ENCODE data around the gene MT4.

Gene MT4

GRCh38 chr16:56605475-56605874 is 40.6 kb downstream of the MT4 start:
- DNase-seq (ENCODE audit: low read depth) = no peak

- DNase-seq (ENCODE audit: low read depth) = no peak
Observed at GRCh38 chr16:56606071-56606475, 41.2 kb downstream of the MT4 start.

- DNase-seq (ENCODE audit: low read depth) = no peak
Observed at GRCh38 chr16:56606476-56607108, 41.7 kb downstream of the MT4 start.

GRCh38 chr16:56607109-56607618 is 42.3 kb downstream of the MT4 start:
- DNase-seq (ENCODE audit: low read depth) = peak; percentile 97

- no peak for DNase-seq (ENCODE audit: low read depth)
Observed at GRCh38 chr16:56607675-56608042, 42.8 kb downstream of the MT4 start.

DNA sequence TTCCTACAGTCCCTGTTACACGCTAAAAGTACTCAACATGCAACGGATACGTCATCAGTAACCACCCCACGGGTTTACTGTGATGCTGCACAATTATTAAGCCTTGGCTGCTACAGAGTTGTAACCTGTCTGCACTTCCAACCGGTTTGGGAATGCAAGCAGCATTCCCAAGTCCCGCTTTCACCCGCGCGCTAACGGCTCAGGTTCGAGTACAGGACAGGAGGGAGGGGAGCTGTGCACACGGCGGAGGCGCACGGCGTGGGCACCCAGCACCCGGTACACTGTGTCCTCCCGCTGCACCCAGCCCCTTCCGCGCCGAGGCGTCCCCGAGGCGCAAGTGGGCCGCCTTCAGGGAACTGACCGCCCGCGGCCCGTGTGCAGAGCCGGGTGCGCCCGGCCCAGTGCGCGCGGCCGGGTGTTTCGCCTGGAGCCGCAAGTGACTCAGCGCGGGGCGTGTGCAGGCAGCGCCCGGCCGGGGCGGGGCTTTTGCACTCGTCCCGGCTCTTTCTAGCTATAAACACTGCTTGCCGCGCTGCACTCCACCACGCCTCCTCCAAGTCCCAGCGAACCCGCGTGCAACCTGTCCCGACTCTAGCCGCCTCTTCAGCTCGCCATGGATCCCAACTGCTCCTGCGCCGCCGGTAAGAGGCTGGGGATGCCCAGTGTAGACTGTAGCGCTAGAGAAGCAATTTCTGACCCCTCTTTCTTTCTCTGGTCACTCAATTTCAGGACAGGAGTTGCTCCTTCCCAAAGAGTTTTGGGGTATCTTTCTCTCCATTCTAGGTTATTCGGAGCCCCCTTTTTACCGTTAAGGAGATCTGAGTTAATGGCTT is 43.4 kb downstream of the MT4 start, which contains the start of gene MT2A:
MT2A (plus strand) TSS at position 542 of the 833 bp plus-strand sequence; CDS start at position 614, 72 bp downstream.
- no peak for DNase-seq (ENCODE audit: low read depth)

DNA sequence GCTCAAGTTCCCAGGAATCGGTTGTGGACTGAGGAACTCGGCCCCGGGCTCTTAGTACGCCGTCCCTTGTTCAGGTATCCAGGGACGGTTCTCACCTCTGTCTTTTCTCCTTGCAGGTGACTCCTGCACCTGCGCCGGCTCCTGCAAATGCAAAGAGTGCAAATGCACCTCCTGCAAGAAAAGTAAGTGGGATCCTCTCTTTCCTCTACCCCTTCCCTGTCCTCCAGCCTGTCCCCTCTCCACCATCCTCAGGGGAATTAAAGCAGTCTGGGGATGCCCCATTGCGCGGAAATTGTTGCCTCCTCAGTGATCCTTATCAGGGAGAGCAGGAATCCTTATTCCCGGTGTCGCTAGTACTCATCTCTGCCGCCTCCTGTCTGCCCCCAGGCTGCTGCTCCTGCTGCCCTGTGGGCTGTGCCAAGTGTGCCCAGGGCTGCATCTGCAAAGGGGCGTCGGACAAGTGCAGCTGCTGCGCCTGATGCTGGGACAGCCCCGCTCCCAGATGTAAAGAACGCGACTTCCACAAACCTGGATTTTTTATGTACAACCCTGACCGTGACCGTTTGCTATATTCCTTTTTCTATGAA is 44.1 kb downstream of the MT4 start:
- no peak for DNase-seq (ENCODE audit: low read depth)

- no peak for DNase-seq (ENCODE audit: low read depth)
Observed at GRCh38 chr16:56609463-56609921, 44.6 kb downstream of the MT4 start.

- DNase-seq (ENCODE audit: low read depth) = peak; percentile 96
Observed at GRCh38 chr16:56610017-56610608, 45.2 kb downstream of the MT4 start.

GRCh38 chr16:56610609-56611111 is 45.8 kb downstream of the MT4 start:
- no peak for DNase-seq (ENCODE audit: low read depth)

GRCh38 chr16:56611281-56611833 is 46.5 kb downstream of the MT4 start:
- no peak for DNase-seq (ENCODE audit: low read depth)

DNA sequence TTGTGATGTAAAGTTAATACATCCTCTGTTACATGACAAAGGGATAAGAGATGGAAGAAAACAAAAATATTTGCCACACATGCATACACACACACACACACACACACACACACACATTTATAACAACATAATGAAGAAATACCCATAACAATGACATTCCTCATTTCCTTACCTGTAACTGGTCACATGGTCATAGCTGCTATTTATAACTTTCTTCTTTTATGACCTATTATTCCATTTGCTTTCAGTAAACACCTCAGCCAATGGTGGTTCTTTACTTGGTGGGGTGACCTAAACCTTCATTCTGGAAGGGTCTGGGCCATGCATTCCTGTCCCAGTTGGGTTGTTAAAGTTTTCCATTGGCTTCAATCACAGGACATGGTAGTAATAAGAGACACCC is 48.8 kb downstream of the MT4 start:
- no peak for DNase-seq (ENCODE audit: low read depth)

DNA sequence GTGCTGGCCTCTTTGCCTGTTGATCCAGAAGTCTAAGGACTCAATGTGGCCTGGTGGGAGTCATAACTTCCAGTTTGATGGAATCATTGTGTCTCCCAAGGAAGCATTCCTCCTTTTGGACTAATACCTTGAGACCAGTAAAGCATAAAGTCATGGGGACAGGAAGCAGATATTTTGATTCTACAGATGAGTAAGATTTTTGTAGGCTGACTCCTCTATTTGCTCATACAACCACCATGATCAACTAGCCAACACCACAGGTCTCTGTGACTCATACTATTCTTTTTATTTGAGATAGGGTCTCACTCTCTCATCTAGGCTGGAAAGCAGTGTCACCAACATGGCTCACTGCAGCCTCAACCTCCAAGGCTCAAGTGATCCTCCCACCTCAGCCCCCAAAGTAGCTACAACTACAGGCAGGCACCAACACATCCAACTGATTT is 49.7 kb downstream of the MT4 start:
- no peak for DNase-seq (ENCODE audit: low read depth)

DNA sequence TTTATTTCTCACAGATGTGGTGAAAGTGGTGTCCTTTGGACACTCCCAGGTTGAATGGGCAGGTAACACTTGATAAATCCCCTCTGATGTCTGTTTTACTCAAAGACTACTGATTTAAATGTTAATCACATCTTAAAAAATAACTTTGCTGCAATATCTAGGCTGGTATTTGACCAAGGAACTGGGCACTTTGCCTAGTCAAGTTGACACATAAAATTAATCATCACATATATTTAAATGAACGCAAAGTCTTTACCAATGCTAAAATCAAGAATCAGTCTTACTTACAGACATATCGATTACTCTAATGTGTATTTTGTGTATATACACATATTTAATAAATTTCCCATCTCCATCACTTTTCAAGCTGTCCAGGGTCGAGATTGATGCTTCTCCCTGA is 50.5 kb downstream of the MT4 start:
- no peak for DNase-seq (ENCODE audit: low read depth)

DNA sequence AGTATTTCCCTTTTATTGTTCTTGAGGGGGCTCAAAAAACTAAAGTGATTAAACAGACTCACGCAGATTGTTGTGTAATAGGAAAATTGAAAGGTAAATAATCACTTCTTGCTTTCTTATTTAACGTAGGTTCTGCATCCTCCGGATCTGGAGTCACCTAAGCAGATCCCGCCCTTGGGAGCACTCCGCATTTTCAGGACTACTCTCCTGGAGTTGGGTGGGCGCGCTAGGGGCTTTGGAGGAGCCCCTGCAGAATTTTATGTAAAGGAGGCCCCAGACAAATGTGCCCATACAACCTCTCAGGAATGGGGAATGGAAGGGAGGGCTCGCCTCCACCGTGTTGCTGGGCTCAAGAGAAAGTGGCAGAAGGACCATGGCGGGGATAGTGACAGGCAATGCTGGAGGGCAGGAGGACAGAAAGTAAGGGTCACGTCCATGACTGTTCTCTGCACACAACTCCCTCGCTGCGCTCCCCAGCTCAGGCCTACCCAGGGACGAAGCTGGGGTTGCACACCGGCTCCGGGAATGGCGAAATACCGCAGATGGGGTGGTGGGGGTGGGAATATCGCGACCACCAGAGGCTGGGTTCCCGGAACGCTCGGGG is 51.8 kb downstream of the MT4 start:
- DNase-seq (ENCODE audit: low read depth) = no peak

DNA sequence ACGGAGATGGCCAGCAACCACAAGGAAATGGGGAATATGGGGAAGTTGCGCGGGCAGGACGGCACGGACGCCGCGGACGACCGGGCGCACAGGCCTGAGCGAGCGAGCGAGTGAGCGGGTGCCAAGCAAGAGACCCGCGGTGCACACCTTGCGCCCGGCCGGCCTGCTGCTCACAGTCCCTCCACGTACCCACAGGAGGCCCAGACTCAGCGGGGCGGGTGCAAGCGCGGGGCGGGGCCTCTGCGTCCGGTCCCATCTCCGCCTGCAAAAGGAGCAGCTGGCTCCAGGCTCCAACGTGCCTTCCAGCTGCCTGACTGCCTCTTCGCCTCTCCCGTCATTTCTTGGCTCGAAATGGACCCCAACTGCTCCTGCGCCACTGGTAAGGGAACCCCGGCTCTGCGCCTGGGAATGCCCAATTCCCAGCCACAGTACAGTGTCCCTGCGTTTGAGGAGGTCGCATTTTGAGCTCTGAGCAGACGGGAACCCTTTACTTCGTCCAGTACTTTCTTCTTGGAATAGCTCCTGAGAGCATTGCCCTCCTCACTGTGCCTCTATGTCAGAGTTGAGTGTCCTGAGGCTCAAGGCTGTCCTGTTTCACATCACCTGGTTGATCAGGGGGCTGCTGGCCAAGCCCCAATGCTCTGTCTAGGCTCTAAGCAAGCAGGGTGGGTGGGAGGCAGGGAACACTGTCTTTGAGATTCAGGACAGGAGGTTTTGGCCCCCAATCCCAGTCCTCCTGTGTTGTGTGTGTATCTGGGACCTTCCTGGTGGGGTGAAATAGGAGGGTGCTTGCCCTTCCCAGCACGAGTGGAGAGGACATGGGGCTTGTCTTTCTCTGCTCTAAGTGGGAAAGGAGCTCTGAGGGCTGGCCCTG is 52.6 kb downstream of the MT4 start:
- no peak for DNase-seq (ENCODE audit: low read depth)

DNA sequence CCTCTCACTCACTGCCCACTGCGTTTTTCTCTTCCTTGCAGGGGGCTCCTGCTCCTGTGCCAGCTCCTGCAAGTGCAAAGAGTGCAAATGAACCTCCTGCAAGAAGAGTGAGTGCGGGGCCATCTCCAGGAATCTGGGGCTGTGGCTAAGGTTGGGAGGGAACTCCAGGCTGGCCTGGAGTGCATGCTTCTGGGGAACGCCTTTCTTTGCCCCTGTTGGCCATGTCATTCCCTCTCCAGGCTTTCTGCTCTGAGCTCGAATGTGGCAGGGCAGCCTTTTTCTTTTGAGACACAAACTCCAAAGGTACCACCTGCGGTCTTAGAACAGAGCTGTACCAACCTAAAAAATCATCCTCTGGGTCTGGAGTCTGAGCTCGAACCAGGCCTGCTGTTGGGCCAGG is 53.3 kb downstream of the MT4 start:
- no peak for DNase-seq (ENCODE audit: low read depth)

All from non-pigmented ciliary epithelial cell (primary cell).